ENCODE results near the gene BBOX1.
"Not testable (repeated sequence)": the region's sequence is repeated elsewhere in the genome, so short reads cannot be mapped to it uniquely, and the experiment has no call there.

BBOX1 gene

DNA sequence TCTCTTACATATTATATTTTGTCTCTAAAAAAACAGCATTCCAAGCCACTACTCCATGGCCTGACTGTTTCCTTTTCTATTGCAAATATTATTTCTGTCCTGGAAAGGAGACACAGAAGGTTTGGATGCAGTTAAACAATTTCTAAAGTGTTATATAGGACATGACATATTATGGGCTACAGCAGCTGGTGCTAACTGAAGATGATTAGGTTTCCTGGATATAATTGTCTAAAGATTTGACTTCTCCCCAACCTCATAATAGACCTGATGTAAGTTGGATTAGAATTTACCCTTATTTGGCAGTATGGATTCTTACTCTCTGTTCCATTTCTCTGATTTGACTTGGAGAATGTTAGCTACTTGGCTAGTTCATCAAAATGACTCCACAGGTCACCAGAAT lies 90.2 kb downstream of the BBOX1 start:
- no peak for DNase-seq

GRCh38 chr11:27135924-27136329 lies 95.3 kb downstream of the BBOX1 start:
- DNase-seq, result not testable (repeated sequence)

GRCh38 chr11:27138716-27139115 lies 98.1 kb downstream of the BBOX1 start:
- no peak for DNase-seq

DNA sequence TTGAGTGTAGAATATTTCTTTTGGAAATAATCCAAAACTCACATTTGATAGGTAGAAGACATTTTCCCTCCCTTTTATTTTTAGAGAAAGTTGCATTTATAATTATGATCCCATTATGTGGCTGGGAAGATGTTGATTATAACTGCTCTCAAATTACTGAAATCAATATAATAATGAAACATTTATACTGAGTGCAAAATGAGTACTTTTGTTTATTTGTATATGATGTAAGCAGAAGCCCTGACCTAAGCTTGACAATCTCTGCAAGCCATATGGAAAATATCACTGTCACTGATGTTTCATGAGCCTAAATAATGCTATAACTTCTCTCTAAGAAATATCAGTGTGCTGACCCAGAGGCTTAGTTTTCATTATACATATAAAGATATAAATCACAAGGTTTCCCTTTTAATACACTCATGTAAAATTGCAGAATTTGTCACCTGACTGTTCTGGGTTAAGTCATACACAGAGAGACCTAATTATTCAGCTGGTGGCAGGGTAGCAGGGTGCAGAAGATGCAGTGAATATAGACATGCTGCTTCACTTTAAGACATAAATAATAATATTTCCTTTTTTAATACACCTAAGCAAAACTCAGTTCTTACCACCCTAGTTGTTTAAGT lies 99.2 kb downstream of the BBOX1 start:
- no peak for DNase-seq

DNA sequence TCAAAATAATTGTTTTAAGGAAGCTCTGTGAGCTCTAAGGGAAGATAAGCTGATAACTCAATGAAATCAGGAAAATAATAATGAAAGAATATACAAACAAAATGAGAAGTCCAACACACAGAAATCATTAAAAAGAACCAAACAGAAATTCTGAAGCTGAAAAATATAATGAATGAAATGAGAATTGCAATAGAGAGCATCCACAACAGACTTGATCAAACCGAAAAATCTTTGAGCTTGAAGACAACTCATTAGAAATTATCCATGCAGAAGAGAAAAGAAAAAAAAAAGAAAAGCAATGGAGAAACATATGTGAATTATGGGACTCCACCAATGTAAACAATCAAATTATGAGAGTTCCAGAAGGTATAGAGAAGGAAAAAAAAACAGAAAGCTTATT lies 101.0 kb downstream of the BBOX1 start:
- no peak for DNase-seq

- DNase-seq, result no peak
Observed at GRCh38 chr11:27147916-27148315, 107.3 kb downstream of the BBOX1 start.

DNA sequence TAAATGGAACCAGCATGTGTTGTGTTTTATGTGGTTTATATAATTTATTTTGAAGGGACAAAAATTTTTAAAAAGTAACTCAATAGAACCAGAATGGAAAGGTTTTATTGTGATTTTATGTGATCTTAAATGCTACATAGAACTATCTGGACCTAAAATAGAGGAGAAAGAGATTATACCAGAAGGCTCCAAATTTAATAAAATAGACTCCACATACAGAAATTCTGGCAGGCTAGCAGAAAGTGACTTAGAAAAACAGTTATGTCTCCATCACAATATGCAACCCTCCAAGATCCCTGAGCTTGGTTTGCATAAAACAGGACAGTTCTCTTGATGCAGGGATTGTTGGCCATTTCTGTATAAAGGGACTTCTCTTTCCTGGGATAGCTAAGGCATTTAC lies 107.9 kb downstream of the BBOX1 start:
- DNase-seq, result no peak

GRCh38 chr11:27150098-27150497 lies 109.5 kb downstream of the BBOX1 start:
- no peak for DNase-seq

- DNase-seq, result no peak
Observed at GRCh38 chr11:27153136-27153535, 112.5 kb downstream of the BBOX1 start.

DNA sequence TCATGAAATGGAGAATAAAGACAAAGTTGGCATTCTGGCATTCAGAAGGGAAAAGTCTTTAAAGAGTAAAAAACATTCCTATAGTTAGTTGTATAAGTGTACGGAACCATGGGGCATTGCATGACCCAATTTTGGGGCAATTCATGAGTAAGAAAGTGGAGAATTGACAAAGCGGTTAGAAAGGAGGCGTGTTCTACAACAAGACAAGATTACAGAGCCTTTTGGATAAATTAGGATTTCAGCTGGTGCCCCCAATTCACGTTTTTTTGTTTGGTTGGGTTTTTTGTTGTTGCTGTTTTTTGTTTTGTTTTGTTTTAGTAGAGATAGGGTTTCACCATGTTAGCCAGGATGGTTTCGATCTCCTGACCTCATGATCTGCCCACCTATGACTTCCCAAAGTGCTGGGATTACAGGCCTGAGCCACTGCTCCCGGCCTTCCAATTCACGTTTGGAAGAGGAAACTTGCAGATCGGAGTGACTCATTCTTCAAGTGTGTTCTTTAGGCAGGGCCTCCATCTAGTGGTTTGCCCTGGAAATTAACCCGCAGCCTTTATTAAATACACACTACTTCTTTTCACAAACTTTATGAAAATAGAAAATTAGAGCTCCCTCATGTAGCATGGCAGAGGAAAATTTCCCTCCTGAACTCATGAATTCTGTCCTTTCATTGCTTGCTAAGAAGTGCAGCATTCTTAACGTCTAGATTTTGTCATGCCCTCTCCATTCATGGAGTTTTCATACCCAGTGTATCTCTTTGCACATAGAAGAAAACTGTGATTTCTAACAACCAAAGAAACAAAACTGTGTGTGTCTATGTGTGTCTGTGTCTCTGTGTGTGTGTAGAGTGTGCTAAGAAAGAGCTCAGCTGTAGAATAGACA lies 118.1 kb downstream of the BBOX1 start:
- DNase-seq, result no peak

GRCh38 chr11:27159335-27159679 lies 118.7 kb downstream of the BBOX1 start:
- no peak for DNase-seq

- DNase-seq, result no peak
Observed at GRCh38 chr11:27161071-27161470, 120.5 kb downstream of the BBOX1 start.

DNA sequence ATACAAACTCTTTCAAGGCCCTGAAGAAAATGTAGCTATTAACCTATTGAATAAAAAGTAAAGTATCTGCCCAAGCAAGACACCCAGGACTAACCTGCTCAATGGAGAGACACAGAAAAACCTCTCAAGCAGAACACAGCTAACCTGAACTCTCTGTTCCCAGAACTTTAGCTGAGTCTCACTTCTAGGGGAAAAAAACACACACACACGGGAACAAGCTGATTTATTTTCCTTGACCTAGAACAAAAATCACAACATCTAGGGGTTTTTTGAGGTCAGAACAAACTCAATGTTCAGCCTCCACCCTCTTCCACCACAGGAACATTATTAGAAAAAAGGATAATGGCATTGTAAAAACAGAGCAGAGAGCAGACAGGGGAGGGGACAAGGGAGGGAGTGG lies 121.6 kb downstream of the BBOX1 start:
- no peak for DNase-seq

DNA sequence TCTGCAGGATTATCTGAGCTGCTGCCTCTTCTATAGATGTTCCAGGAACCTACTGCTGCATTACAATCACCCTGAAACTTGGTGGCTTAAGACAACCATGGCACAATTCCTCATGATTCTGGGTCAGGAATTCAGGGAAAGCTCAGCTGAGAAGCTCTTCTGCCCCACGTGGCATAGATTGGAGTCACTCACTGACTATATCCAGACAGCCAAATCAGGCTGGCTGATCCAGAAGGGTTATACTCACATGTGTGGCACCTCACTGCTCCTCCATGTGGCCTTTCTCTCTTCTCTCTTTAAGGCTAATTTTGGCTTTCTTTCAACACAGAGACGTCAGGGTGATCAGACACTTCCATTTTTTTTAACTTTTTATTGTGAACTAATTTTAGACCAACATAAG lies 125.5 kb downstream of the BBOX1 start:
- no peak for DNase-seq

- no peak for DNase-seq
Observed at GRCh38 chr11:27171376-27171958, 130.9 kb downstream of the BBOX1 start.

DNA sequence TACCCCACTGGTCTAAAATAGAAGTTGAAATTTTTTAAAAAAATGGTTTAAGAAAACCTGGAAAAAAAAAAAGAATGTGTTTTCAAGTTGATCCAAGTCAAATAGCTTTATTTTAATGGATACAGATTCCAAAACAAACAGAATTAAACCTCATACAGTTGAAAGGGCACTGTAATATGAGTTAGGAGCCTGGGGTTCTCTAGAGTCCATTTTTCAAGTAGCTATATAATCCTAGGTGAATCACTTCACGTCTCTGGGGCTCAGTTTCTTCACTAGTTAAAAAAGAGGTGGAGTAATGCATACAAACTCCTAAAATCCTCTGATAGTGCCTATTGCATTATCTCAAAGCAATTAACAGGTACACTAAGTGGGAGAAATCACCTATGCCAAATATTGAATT lies 132.9 kb downstream of the BBOX1 start:
- no peak for DNase-seq

DNA sequence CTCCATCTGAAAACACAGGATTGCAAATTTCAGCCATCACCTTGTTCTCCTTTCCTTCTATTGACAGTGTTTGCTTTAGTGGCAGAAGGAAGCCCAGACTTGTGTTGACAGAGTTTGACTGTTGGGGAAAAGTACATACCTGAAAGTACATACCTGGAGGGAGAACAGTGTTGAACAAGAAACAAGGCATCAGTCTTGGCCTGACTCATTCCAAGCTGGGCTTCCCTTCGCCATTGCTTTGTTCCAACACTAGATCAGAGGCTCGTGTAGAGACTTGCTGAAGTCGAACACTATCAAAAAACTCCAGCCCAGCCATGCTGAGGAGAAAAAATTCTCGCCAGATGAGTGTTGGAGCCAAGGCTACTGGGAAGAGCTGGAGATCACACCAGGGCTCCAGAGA lies 133.4 kb downstream of the BBOX1 start:
- DNase-seq, result no peak

- DNase-seq, result no peak
Observed at GRCh38 chr11:27174672-27175210, 134.1 kb downstream of the BBOX1 start.

GRCh38 chr11:27175562-27175961 lies 134.9 kb downstream of the BBOX1 start:
- DNase-seq, result not testable (repeated sequence)

Data from stimulated activated CD4-positive, alpha-beta T cell treated with anti-CD3 and anti-CD28 coated beads, Interleukin-1b, Interleukin-23, amount 100 ng/mL, for 48 hours (primary cell).